ENCODE measurements around the gene PDZD4. TPM values are rescaled to one million over a fixed set of nuclear protein-coding genes. Genes with fewer than 3 reads are reported as not detected.

PDZD4 gene
- polyA plus RNA-seq, 1 of the 3 experiments (the other 2 are of a cell fraction) = 1.9 TPM

DNA sequence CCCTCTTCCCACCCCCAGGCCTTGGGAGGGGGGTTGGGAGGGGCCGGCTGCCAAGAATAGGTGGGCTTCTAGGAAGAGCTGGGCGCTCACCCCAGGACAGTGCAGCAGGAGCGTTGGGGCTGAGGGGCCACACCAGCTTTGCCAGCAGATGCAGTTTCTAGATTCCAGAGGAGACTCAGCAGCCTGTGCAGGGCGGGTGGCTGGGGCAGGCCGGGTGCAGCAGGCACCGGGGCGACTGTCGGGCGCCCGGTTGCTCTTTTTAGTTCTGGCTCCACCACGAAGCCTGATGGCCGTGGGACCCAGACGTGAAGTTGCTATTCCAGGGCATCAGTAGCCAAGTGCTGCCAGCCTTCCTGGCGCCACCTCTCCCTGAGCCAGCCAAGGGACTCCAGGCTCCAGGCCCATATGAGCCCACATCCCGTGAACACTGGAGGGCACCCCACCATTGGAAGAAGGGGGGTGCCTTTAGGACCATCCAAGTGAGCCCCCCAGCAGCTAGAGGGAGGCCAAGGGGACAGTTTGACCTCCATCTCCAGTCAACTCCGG lies 30.1 kb downstream of the PDZD4 start:
- DNase-seq = no peak
- Histone ChIP-seq H4K20me1 (ENCODE audit: insufficient read depth) (no peaks in the 10 kb centered on the region), H2AFZ (ENCODE audit: low read depth) (no peak overlapping the region), H3K4me2 (no peak overlapping the region), H3K9ac (no peak overlapping the region), H3K79me2 (ENCODE audit: insufficient read depth) (peaks cover 17% of the 10 kb centered on the region), H3K4me3 (ENCODE audit: low read depth in 2 of 2, low read length in 1 of 2) (no peak overlapping the region), H3F3A (replicated peaks; ENCODE audit: insufficient read depth) (no peaks in the 10 kb centered on the region), H3K36me3 (replicated peaks in 1 of 2; ENCODE audit: control insufficient read depth in 1 of 2, insufficient read depth in 2 of 2, low read length in 1 of 2) (peaks cover 0 to 5% of the 10 kb centered on the region in 2 experiments), H3K9me3 (no peaks in the 10 kb centered on the region), H3K4me1 (ENCODE audit: control insufficient read depth in 1 of 2, insufficient read depth in 2 of 2, low read depth in 1 of 2, low read length in 1 of 2) (peaks cover 0 to 10% of the 10 kb centered on the region in 2 experiments; a peak in 1 of 4 replicates), H3K27ac (ENCODE audit: low read depth in 2 of 2, low read length in 1 of 2) (no peak overlapping the region), H3K27me3 (ENCODE audit: insufficient read depth) (no peaks in the 10 kb centered on the region; the same call in none of the 2 replicates), H3K9me2 (no peaks in the 10 kb centered on the region)
- POLR2A ChIA-PET = interaction anchor here (0.8 kb wide), 1 partner anchor 19 kb away, joined by 4 read pairs; no protein-coding TSS in a partner anchor
- no peak for TF ChIP-seq SIN3A (IDR thresholded peaks at IDR 0.05; ENCODE audit: borderline replicate concordance, low read depth, low read length)
- CTCF ChIA-PET = interaction anchor here (1.3 kb wide), 1 partner anchor 123 kb away, joined by 5 read pairs; no protein-coding TSS in a partner anchor
- 51% methylated on average over 10 of the region's 16 CpGs for WGBS (ENCODE audit: low lambda C conversion rate)

- ChIA-PET CTCF (interaction anchor here (1.2 kb wide), 1 partner anchor 17 kb away, joined by 3 read pairs; no protein-coding TSS in a partner anchor), POLR2A (no interaction called here)
- Histone ChIP-seq H3K4me3 (ENCODE audit: low read depth in 2 of 2, low read length in 1 of 2) (no peak overlapping the region), H3K36me3 (replicated peaks in 1 of 2; ENCODE audit: control insufficient read depth in 1 of 2, insufficient read depth in 2 of 2, low read length in 1 of 2) (peaks cover 0 to 5% of the 10 kb centered on the region in 2 experiments), H3K9me2 (no peaks in the 10 kb centered on the region), H3K9me3 (no peaks in the 10 kb centered on the region), H3K4me2 (no peak overlapping the region), H4K20me1 (ENCODE audit: insufficient read depth) (no peaks in the 10 kb centered on the region), H3K79me2 (ENCODE audit: insufficient read depth) (peaks cover 24% of the 10 kb centered on the region), H3F3A (replicated peaks; ENCODE audit: insufficient read depth) (no peaks in the 10 kb centered on the region), H2AFZ (ENCODE audit: low read depth) (no peak overlapping the region), H3K9ac (no peak overlapping the region), H3K4me1 (ENCODE audit: control insufficient read depth in 1 of 2, insufficient read depth in 2 of 2, low read depth in 1 of 2, low read length in 1 of 2) (peaks cover 0 to 10% of the 10 kb centered on the region in 2 experiments; a peak in 1 of 4 replicates), H3K27me3 (ENCODE audit: insufficient read depth) (no peaks in the 10 kb centered on the region; the same call in 1 of the 2 replicates), H3K27ac (ENCODE audit: low read depth in 2 of 2, low read length in 1 of 2) (no peak overlapping the region)
- WGBS (ENCODE audit: low lambda C conversion rate) = 33% methylated on average over 5 of the region's 5 CpGs
- TF ChIP-seq MAX (IDR thresholded peaks at IDR 0.05; ENCODE audit: low read depth) (no peak), NFIC (IDR thresholded peaks at IDR 0.05; ENCODE audit: borderline replicate concordance) (no peak), TAF1 (IDR thresholded peaks at IDR 0.05; ENCODE audit: borderline replicate concordance, low read depth, low read length) (no peak), RAD21 (IDR thresholded peaks at IDR 0.05; ENCODE audit: low read length) (no peak), CHD2 (IDR thresholded peaks at IDR 0.05; ENCODE audit: low read length, partially characterized antibody) (no peak), JUND (IDR thresholded peaks at IDR 0.05) (no peak), YY1 (IDR thresholded peaks at IDR 0.05; ENCODE audit: low read depth) (no peak), FOXJ3 (CRISPR knock-in tag; IDR thresholded peaks at IDR 0.05) (no peak), FOSL2 (IDR thresholded peaks at IDR 0.05; ENCODE audit: borderline replicate concordance, low read depth) (no peak), SMC3 (IDR thresholded peaks at IDR 0.05; ENCODE audit: low read depth, low read length) (no peak), MEF2A (IDR thresholded peaks at IDR 0.05; ENCODE audit: borderline replicate concordance, low read depth) (no peak)
- TF ChIP-seq, protein P1, sequence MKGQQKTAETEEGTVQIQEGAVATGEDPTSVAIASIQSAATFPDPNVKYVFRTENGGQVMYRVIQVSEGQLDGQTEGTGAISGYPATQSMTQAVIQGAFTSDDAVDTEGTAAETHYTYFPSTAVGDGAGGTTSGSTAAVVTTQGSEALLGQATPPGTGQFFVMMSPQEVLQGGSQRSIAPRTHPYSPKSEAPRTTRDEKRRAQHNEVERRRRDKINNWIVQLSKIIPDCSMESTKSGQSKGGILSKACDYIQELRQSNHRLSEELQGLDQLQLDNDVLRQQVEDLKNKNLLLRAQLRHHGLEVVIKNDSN (IDR thresholded peaks at IDR 0.05; ENCODE audit: borderline replicate concordance, low read depth) = no peak
- TF ChIP-seq, protein P2, sequence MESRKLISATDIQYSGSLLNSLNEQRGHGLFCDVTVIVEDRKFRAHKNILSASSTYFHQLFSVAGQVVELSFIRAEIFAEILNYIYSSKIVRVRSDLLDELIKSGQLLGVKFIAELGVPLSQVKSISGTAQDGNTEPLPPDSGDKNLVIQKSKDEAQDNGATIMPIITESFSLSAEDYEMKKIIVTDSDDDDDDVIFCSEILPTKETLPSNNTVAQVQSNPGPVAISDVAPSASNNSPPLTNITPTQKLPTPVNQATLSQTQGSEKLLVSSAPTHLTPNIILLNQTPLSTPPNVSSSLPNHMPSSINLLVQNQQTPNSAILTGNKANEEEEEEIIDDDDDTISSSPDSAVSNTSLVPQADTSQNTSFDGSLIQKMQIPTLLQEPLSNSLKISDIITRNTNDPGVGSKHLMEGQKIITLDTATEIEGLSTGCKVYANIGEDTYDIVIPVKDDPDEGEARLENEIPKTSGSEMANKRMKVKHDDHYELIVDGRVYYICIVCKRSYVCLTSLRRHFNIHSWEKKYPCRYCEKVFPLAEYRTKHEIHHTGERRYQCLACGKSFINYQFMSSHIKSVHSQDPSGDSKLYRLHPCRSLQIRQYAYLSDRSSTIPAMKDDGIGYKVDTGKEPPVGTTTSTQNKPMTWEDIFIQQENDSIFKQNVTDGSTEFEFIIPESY (IDR thresholded peaks at IDR 0.05; ENCODE audit: borderline replicate concordance, low read depth) = no peak
- TF ChIP-seq, protein P3, sequence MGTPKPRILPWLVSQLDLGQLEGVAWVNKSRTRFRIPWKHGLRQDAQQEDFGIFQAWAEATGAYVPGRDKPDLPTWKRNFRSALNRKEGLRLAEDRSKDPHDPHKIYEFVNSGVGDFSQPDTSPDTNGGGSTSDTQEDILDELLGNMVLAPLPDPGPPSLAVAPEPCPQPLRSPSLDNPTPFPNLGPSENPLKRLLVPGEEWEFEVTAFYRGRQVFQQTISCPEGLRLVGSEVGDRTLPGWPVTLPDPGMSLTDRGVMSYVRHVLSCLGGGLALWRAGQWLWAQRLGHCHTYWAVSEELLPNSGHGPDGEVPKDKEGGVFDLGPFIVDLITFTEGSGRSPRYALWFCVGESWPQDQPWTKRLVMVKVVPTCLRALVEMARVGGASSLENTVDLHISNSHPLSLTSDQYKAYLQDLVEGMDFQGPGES (IDR thresholded peaks at IDR 0.05; ENCODE audit: low read depth, low read length) = no peak
- TF ChIP-seq, protein P4, sequence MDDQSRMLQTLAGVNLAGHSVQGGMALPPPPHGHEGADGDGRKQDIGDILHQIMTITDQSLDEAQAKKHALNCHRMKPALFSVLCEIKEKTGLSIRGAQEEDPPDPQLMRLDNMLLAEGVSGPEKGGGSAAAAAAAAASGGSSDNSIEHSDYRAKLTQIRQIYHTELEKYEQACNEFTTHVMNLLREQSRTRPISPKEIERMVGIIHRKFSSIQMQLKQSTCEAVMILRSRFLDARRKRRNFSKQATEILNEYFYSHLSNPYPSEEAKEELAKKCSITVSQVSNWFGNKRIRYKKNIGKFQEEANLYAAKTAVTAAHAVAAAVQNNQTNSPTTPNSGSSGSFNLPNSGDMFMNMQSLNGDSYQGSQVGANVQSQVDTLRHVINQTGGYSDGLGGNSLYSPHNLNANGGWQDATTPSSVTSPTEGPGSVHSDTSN (IDR thresholded peaks at IDR 0.05) = no peak
- no peak for DNase-seq
Measured at GRCh38 chrX:153799326-153799725, 31.0 kb downstream of the PDZD4 start.
